ENCODE data around the gene PKHD1.

DNA sequence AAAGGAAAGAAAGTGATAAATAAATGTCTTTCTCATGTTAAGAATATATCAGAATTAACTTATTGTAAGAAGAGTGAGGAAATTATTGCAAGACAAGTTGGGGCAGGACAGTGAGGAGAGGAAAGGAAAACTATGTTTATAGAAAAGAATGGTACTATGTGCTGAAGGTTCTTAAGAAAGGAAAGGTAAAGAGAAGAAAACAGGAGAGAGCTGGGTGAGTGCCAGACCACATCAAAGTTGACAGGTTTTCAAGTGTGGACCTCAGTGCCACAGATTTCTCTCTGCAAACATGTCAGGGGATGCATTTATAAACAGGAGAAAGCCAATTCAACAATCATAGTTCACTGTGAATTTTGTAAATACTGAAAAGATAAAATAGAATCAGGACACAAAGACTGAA is 439.2 kb downstream of the PKHD1 start:
- TF ChIP-seq, protein P1, sequence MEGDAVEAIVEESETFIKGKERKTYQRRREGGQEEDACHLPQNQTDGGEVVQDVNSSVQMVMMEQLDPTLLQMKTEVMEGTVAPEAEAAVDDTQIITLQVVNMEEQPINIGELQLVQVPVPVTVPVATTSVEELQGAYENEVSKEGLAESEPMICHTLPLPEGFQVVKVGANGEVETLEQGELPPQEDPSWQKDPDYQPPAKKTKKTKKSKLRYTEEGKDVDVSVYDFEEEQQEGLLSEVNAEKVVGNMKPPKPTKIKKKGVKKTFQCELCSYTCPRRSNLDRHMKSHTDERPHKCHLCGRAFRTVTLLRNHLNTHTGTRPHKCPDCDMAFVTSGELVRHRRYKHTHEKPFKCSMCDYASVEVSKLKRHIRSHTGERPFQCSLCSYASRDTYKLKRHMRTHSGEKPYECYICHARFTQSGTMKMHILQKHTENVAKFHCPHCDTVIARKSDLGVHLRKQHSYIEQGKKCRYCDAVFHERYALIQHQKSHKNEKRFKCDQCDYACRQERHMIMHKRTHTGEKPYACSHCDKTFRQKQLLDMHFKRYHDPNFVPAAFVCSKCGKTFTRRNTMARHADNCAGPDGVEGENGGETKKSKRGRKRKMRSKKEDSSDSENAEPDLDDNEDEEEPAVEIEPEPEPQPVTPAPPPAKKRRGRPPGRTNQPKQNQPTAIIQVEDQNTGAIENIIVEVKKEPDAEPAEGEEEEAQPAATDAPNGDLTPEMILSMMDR (IDR thresholded peaks at IDR 0.05; ENCODE audit: insufficient read depth, low read length): no peak
- TF ChIP-seq, protein P2, sequence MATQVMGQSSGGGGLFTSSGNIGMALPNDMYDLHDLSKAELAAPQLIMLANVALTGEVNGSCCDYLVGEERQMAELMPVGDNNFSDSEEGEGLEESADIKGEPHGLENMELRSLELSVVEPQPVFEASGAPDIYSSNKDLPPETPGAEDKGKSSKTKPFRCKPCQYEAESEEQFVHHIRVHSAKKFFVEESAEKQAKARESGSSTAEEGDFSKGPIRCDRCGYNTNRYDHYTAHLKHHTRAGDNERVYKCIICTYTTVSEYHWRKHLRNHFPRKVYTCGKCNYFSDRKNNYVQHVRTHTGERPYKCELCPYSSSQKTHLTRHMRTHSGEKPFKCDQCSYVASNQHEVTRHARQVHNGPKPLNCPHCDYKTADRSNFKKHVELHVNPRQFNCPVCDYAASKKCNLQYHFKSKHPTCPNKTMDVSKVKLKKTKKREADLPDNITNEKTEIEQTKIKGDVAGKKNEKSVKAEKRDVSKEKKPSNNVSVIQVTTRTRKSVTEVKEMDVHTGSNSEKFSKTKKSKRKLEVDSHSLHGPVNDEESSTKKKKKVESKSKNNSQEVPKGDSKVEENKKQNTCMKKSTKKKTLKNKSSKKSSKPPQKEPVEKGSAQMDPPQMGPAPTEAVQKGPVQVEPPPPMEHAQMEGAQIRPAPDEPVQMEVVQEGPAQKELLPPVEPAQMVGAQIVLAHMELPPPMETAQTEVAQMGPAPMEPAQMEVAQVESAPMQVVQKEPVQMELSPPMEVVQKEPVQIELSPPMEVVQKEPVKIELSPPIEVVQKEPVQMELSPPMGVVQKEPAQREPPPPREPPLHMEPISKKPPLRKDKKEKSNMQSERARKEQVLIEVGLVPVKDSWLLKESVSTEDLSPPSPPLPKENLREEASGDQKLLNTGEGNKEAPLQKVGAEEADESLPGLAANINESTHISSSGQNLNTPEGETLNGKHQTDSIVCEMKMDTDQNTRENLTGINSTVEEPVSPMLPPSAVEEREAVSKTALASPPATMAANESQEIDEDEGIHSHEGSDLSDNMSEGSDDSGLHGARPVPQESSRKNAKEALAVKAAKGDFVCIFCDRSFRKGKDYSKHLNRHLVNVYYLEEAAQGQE (IDR thresholded peaks at IDR 0.05; ENCODE audit: insufficient replicate concordance, low read depth): no peak
- TF ChIP-seq POLR2AphosphoS5 (IDR thresholded peaks at IDR 0.05; ENCODE audit: low read depth) (no peak), GABPA (IDR thresholded peaks at IDR 0.05; ENCODE audit: low read depth) (no peak)

Data from HL-60 (cell line).